ENCODE results near the gene CAPZA2.

CAPZA2 gene

GRCh38 chr7:116886543-116887156 is 24.3 kb downstream of the CAPZA2 start:
- H3K4me3 ChIP-seq (ENCODE audit: control insufficient read depth, low read depth, low read length): no peak overlapping the region
- TF ChIP-seq CTCF (IDR thresholded peaks at IDR 0.05; ENCODE audit: control insufficient read depth, insufficient read depth, low read depth, low read length, missing control alignments): no peak
- DNase-seq (ENCODE audit: low read depth): no peak

GRCh38 chr7:116888895-116889294 is 26.5 kb downstream of the CAPZA2 start:
- no peak for DNase-seq (ENCODE audit: low read depth)
- TF ChIP-seq CTCF (IDR thresholded peaks at IDR 0.05; ENCODE audit: control insufficient read depth, insufficient read depth, low read depth, low read length, missing control alignments): no peak
- no peak overlapping the region for H3K4me3 ChIP-seq (ENCODE audit: control insufficient read depth, low read depth, low read length)

DNA sequence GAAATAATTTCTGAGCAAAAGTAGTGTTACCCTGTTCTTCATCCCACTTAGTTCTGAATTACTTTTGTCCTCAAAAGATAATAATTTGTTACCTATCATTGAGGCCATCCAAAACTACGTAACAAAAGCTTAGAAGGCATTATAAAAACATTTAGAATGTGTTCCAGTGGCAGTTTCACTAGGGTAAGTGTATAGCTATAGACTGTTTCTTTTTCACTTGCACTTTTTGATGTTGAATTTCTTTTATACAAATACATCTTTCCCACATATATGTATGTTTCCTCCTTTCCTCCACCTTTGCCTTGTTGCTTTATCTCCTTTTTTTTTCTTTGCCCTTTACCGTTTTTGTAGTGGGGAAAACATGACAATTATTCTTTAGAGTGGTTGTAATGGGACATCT is 33.5 kb downstream of the CAPZA2 start:
- no peak for DNase-seq (ENCODE audit: low read depth)
- H3K4me3 ChIP-seq (ENCODE audit: control insufficient read depth, low read depth, low read length): no peak overlapping the region
- TF ChIP-seq CTCF (IDR thresholded peaks at IDR 0.05; ENCODE audit: control insufficient read depth, insufficient read depth, low read depth, low read length, missing control alignments): no peak

DNA sequence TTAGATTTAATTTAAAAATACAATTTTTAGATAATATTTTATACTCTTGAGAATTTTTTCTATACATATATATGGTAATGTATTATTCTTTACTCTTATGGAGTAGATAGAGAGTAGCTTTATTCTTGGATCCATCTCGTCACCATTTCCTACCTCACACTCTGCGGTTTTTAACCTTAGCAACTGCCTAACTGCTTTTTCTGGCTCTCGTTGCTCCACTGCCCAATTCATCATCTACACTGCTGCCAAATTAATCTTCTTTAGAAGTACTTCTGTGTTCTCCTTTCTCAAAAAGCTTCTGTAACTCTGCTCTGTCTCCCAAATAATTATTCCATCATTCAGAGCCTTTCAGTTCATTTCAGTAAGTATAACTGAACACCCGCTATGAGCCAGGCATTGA is 35.3 kb downstream of the CAPZA2 start:
- DNase-seq (ENCODE audit: low read depth): no peak
- no peak for TF ChIP-seq CTCF (IDR thresholded peaks at IDR 0.05; ENCODE audit: control insufficient read depth, insufficient read depth, low read depth, low read length, missing control alignments)
- no peak overlapping the region for H3K4me3 ChIP-seq (ENCODE audit: control insufficient read depth, low read depth, low read length)

GRCh38 chr7:116899308-116899707 is 36.9 kb downstream of the CAPZA2 start:
- TF ChIP-seq CTCF (IDR thresholded peaks at IDR 0.05; ENCODE audit: control insufficient read depth, insufficient read depth, low read depth, low read length, missing control alignments): no peak
- no peak overlapping the region for H3K4me3 ChIP-seq (ENCODE audit: control insufficient read depth, low read depth, low read length)
- no peak for DNase-seq (ENCODE audit: low read depth)

DNA sequence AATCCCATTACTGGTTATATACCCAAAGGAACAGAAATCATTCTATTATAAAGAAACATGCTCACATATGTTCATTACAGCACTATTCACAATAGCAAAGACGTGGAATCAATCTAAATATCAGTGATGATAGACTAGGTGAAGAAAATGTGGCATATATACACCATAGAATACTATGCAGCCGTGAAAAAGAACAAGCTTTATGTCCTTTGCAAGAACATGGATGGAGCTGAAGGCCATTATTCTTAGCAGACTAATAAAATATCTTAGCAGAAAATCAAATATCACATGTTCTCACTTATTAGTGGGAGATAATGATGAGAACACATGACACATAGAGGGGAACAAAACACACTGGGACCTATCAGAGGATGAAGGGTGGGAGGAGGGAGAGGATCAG is 38.8 kb downstream of the CAPZA2 start:
- TF ChIP-seq CTCF (IDR thresholded peaks at IDR 0.05; ENCODE audit: control insufficient read depth, insufficient read depth, low read depth, low read length, missing control alignments): no peak
- H3K4me3 ChIP-seq (ENCODE audit: control insufficient read depth, low read depth, low read length): no peak overlapping the region
- DNase-seq (ENCODE audit: low read depth): no peak

GRCh38 chr7:116902867-116903266 is 40.5 kb downstream of the CAPZA2 start:
- TF ChIP-seq CTCF (IDR thresholded peaks at IDR 0.05; ENCODE audit: control insufficient read depth, insufficient read depth, low read depth, low read length, missing control alignments): no peak
- H3K4me3 ChIP-seq (ENCODE audit: control insufficient read depth, low read depth, low read length): no peak overlapping the region
- no peak for DNase-seq (ENCODE audit: low read depth)

Measured in AG09309 (cell line).